HG02852 (cell line): ENCODE results near the gene JUP.
"Not testable (repeated sequence)": the region's sequence is repeated elsewhere in the genome, so short reads cannot be mapped to it uniquely, and the experiment has no call there.

Source experiments
- ATAC-seq: cut with Tn5 transposase; IDR thresholded peaks from one replicate; pipeline ENCODE4 v1.9.1; 2021; ENCODE audit warnings: mild to moderate bottlenecking, moderate library complexity; ENCODE audit not compliant: unreplicated experiment

JUP gene

GRCh38 chr17:41786227-41787020, at the start of gene JUP:
Gene JUP, minus strand, starts transcription at chr17:41786711. Its CDS starts 14,857 bp downstream, at chr17:41771854.
- peak; percentile 82 for ATAC-seq

GRCh38 chr17:41835800-41836549, 49.5 kb upstream of the JUP start, which contains the start of gene NT5C3B:
Gene NT5C3B, minus strand, starts transcription at chr17:41836232. Its CDS starts 39 bp downstream, at chr17:41836193.
- no peak for ATAC-seq

DNA sequence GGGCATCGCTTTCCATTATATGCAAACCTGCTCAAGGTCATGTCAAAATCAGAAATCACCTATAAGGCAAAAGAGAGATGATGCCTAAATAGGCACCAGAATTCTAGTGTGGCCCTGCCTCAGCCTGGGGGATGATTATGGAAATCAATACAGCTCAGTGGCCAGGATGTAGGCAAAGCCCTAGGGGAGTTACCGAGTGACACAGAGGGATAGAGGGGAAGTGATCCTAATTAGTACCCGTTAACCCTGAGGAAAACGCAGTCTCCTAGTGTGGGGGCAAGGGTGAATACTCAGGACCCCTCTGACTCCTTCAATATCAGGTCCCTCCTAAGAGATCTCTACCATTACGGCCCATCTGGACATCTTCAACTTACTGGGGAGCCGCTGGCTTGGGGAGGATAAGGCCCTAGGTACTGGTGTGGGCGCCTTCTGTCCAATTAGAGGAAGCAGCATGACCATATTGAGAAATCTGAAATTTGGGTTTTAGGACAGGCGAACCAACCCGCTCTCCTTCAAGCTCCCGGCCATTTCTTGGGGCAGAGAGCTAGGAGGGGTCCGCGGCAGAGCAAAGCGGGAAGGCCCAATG, 48.8 kb upstream of the JUP start:
- ATAC-seq: no peak

GRCh38 chr17:41829961-41830360, 43.5 kb upstream of the JUP start:
- ATAC-seq: not testable (repeated sequence)

DNA sequence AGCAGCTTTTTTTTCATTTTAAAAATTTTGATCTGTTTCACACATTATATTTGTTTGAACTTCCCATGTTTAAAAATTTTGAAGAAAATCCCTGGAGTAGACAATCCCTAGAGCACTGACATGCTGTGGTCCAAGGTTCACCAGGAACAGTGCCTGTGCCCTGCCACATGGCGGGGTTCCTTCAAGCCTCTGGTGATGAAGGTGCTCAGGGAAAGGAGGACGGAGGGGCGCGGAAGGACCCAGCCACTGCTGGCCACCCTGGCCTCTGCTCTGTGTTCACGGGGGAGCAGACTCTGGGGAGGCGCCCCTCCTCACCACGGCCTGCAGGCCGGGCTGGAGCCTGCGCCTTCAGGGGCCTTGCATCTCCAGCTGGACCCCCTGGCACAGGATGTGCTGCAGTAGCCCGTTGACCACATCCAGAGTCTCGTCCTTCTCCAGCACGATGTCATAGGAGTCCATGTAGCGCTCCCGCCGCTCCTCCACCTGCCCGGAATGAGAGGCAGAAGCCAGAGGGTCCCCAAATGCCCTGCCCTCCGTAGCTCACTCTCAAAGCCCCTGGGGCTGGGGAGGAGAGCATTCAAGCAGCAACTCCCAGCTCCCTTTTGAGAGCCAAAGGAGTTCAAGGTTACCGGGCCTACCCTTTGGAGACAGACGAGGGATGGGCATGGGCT, 38.8 kb upstream of the JUP start:
- ATAC-seq: no peak

DNA sequence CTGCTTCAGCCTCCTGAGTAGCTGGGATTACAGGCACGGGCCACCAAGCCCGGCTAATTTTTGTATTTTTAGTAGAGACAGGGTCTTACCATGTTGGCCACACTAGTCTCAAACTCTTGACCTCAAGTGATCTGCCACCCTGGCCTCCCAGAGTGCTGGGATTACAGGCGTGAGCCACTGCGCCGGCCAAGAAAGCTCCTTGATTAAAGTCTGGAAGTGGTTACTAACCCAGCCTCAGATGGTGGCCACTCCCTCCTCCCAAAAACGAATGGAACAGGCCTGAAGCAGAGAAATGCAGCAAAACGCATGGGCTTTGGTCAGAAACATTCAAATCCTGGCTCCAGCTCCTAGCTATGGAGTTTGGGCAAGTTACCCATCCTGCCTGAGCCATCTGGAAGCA, 37.6 kb upstream of the JUP start:
- ATAC-seq: no peak

- ATAC-seq: no peak
These were observed 37.1 kb upstream of the JUP start for GRCh38 chr17:41823580-41823979.

DNA sequence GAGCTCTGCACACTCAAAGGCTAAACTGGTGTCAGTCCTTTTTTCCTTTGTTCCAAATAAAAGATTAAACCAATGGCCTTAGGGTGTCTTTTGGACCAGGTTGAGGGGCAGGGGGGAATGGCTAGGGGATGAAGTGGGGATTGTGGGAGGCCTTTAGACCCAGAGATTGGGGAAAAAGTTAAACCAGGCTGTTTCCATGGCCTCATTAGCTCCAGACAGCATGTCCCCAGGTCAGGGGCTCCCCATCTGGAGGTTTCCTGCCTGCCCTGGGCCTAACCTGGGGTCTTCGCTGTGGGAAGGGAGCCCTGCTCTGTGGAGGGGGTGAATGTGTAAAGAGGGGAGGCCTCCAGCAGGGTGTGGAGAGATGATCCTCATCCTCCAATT, 36.6 kb upstream of the JUP start:
- ATAC-seq: no peak

- no peak for ATAC-seq
These were observed 36.0 kb upstream of the JUP start for GRCh38 chr17:41822216-41823140.

DNA sequence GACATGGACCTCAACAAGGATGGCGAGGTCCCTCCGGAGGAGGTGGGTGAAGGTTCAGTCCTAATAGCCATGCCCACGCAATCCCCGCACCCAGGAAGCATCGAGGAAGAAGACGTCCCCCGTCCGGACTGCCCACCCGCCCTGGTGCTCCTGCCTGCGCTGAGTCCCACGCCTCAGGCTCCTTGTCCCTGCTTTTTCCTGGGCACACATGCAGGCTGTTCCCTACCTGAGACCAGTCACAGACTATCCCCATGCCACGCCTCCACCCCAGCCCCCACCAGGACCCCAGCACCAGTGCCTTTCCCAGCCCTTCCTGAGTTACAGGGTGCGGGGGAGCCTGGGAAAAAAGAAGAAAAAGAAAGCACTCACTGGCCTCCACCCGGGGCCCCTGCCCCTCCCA, 35.3 kb upstream of the JUP start:
- no peak for ATAC-seq

- ATAC-seq: no peak
These were observed 31.5 kb upstream of the JUP start for GRCh38 chr17:41818024-41818423.

DNA sequence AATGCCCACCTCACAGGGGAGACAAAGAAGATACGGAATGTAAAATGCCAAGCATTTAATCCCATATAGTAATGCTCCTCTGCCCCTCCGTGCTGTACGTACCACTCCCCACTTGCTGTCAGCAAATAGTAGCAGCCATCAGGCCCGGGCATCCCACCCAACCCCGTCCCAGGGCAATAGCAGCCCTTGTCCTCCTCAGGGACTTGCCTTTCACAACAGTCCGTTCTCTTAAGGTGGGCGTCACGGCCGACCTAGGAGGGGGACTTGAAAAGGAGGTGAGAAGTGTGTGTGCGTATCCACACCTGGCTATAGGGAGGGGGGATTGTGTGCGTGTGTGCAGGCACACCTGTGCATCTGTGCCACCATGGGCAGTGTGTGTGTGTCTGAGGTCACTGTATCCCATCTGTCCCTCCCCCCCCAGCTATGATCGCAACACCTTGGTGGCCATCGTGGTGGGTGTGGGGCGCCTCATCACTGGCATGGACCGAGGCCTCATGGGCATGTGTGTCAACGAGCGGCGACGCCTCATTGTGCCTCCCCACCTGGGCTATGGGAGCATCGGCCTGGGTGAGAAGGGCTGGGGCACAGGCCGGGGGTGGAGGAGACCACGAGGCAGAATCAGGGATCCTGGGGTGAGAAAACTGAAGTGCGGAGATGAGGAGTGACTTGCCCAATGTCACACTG, 30.3 kb upstream of the JUP start:
- ATAC-seq: no peak

DNA sequence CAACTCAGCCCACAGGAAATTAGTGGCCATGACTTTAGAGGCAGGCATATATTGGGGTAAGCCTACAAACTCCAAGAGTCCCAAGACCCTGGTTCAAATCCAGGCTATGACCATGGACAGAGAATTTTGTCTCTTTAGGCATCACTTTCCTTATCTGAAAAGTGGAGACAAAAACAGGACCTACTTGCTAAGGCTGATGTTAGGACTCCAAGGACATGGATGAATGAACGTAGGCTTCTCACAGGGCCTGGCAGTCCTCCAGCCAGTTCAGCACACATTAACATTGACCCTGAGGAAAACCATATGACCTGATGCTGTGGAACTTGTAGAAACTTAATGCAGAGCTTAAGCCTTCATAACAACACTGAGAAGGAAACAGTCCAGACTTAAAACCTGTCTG, 27.7 kb upstream of the JUP start:
- ATAC-seq: no peak

DNA sequence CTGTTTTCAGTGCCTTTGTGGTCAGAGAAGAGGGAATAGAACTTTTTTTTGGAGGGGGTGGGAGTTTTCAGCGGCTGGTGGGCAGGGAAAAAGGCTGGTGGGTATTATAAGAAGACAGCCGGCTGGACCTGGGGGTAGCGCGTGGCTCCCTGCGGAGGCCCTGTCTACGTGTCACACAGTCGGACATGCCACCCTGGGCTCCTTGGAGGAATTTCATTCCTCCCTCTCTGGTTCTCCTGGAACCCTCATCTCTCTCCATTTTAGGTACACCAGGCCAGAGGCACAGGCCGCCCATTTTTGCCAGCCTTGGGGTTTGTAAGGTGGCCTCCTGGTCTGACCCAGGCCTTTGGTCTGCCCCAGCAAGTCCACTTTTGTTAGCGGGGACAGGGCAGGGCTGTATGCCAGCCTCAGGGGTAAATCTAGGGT, 27.2 kb upstream of the JUP start:
- ATAC-seq: no peak

DNA sequence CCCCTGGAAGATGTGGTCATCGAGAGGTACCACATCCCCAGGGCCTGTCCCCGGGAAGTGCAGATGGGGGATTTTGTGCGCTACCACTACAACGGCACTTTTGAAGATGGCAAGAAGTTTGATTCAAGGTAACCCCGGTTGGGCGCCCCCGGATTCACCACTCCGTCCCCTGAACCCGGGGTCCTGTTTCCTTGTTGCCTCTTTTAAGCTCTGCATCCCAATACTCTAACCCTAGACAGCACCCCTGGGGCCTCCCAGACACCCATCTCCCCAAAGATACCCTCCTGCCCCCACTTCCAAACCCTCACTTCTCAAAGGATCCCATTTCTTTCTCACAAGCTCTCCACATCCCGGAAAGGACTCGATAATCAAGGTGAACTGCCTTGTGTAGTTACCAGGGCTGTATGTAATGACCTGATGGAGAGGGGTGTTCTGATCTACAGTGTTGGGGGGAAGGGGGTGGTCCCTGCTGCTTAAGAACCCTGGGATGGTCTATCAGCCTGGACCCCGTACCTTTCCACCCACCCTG, 26.7 kb upstream of the JUP start:
- no peak for ATAC-seq

DNA sequence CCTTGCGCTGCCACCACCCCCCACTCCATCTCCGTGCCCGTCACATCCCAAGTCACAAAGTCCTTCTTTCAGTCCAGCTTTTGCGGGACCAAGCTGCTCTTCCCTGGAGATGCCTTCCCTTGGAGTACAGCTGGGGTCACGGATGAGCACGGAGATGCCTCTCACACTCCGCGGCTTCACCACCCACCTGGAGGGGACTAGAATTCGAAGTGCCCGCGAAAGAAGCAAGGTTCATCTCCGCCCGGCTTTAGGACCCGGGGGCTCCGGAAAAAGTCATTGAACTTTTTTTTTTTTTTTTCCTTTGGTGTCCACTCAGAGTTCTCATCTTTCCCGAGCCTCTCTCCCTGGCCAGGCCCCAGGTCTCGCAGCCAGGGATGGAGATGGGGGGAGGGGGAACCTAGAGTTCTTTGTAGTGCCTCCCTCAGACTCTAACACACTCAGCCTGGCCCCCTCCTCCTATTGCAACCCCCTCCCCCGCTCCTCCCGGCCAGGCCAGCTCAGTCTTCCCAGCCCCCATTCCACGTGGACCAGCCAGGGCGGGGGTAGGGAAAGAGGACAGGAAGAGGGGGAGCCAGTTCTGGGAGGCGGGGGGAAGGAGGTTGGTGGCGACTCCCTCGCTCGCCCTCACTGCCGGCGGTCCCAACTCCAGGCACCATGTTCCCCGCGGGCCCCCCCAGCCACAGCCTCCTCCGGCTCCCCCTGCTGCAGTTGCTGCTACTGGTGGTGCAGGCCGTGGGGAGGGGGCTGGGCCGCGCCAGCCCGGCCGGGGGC, 26.1 kb upstream of the JUP start, which contains the start of gene FKBP10:
FKBP10 (plus strand) TSS at position 624 of the 771 bp plus-strand sequence; CDS start at position 655, 31 bp downstream.
- ATAC-seq: no peak

- peak; percentile 68 for ATAC-seq
These were observed 25.3 kb upstream of the JUP start, which contains the start of gene P3H4 for GRCh38 chr17:41811549-41812380. Gene P3H4, minus strand, starts transcription at chr17:41811949. Its CDS starts 34 bp downstream, at chr17:41811915.
